HPDE6-E6E7 (cell line): ENCODE measurements around the gene SHFL.
A peak's percentile ranks its signal among the peaks of the same experiment; 100 is the strongest.

ENCODE experiments used
- DNase-seq: peaks from one replicate; pipeline ENCODE4 v3.0.0; 2011; ENCODE audit warnings: missing footprints; ENCODE audit errors: extremely low spot score

SHFL gene

GRCh38 chr19:10133596-10133995 is 47.5 kb downstream of the SHFL start:
- DNase-seq = no peak

GRCh38 chr19:10134040-10134439 is 47.9 kb downstream of the SHFL start:
- no peak for DNase-seq

GRCh38 chr19:10135551-10136334 is 49.6 kb downstream of the SHFL start:
- peak; percentile 82 for DNase-seq

GRCh38 chr19:10136936-10137335 is 50.8 kb downstream of the SHFL start:
- DNase-seq = no peak

GRCh38 chr19:10137751-10138682 is 51.9 kb downstream of the SHFL start:
- no peak for DNase-seq

- DNase-seq = no peak
Measured at GRCh38 chr19:10138879-10139795, 53.0 kb downstream of the SHFL start.

GRCh38 chr19:10139952-10140351 is 53.8 kb downstream of the SHFL start:
- no peak for DNase-seq

GRCh38 chr19:10141479-10141878 is 55.4 kb downstream of the SHFL start:
- no peak for DNase-seq

- DNase-seq = no peak
Measured at GRCh38 chr19:10141973-10142372, 55.9 kb downstream of the SHFL start.
